SU-DHL-6 (cell line): ENCODE measurements around the gene SMPDL3A.

ENCODE experiments used
- CTCF ChIP-seq: fragments of 200-600 bp; sonication (generic); IDR thresholded peaks from one replicate; pipeline ENCODE4 v1.5.1; 2017; ENCODE audit warnings: antibody characterized with exemption, mild to moderate bottlenecking, low read length, moderate library complexity; ENCODE audit not compliant: insufficient read depth, poor library complexity, severe bottlenecking
- EZH2phosphoT487 ChIP-seq: fragments of 200-600 bp; sonication (generic), shearing (Covaris generic); conservative IDR thresholded peaks from 2 replicates; pipeline ENCODE4 v1.6.1; 2018; ENCODE audit warnings: mild to moderate bottlenecking, antibody characterized with exemption, low read length, moderate library complexity, mixed read lengths

- TF ChIP-seq CTCF (no peak), EZH2phosphoT487 (no peak)
These were observed 42.4 kb upstream of the SMPDL3A start for GRCh38 chr6:122746688-122747087.
